ENCODE data around the gene SNCA. TPM values are rescaled to one million over a fixed set of nuclear protein-coding genes. Genes with fewer than 3 reads are reported as not detected.
A peak's percentile ranks its signal among the peaks of the same experiment; 100 is the strongest.

Gene SNCA
- polyA plus RNA-seq, 4 donors: 0.89 to 12.7 (median 3.1) TPM

DNA sequence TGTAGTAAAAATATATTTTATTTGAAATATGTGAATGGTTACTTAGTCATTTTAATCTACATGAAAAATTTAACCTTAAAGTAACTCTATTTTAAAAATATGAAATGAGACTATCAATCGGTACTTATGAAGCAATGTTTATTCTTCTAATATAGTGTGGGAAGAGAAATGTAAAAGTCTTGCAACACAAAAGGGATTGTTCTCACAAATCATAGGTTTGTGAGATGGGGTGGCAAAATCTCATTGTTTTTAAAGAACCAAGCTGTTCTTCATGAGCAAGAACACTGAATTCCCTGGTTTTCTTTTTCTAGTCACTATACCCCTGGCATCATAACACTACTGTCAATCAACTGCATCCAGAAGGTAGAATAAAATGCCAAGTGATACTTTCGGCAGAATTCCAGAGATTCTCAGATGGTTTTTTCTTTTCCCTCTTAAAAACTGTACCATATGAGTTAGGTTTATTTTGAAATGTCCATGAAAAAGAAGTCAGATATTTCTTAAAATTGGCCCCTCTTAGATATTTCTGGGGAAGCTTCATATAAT, 52.2 kb downstream of the SNCA start:
- Histone ChIP-seq H3K27me3 (ENCODE audit: control insufficient read depth in 3 of 3, insufficient read depth in 3 of 3, low read length in 3 of 3) (no peaks in the 10 kb centered on the region), H3K4me1 (ENCODE audit: control insufficient read depth in 3 of 3, insufficient read depth in 2 of 3, low read depth in 1 of 3, low read length in 2 of 3) (no peaks in the 10 kb centered on the region), H3K9me3 (ENCODE audit: control insufficient read depth in 2 of 2, insufficient read depth in 1 of 2, low read depth in 1 of 2, low read length in 1 of 2) (peaks cover 0 to 1% of the 10 kb centered on the region in 2 donors), H3K4me3 (ENCODE audit: low read depth in 1 of 3, low read length in 3 of 3) (no peak overlapping the region), H3K36me3 (ENCODE audit: control insufficient read depth in 3 of 3, insufficient read depth in 2 of 3, low read depth in 1 of 3, low read length in 3 of 3) (no peaks in the 10 kb centered on the region), H3K27ac (ENCODE audit: low read depth in 1 of 3, low read length in 2 of 3) (no peak overlapping the region)
- FAIRE-seq (no peak), DNase-seq (no peak)
- WGBS, 3 donors: 86 to 94% (median 93%) methylated on average over 2 of the region's 2 CpGs

- 51 to 71% (median 58%) methylated on average over 2 of the region's 2 CpGs for WGBS, 3 donors
- no peaks in the 10 kb centered on the region for H3K36me3 ChIP-seq (ENCODE audit: control insufficient read depth in 3 of 3, insufficient read depth in 2 of 3, low read depth in 1 of 3, low read length in 3 of 3)
- H3K27me3 ChIP-seq (ENCODE audit: control insufficient read depth in 3 of 3, insufficient read depth in 3 of 3, low read length in 3 of 3): no peaks in the 10 kb centered on the region
- no peaks in the 10 kb centered on the region for H3K4me1 ChIP-seq (ENCODE audit: control insufficient read depth in 3 of 3, insufficient read depth in 2 of 3, low read depth in 1 of 3, low read length in 2 of 3)
- FAIRE-seq (no peak), DNase-seq (no peak)
- no peak overlapping the region for H3K4me3 ChIP-seq (ENCODE audit: low read depth in 1 of 3, low read length in 3 of 3)
- H3K27ac ChIP-seq (ENCODE audit: low read depth in 1 of 3, low read length in 2 of 3): no peak overlapping the region
- H3K9me3 ChIP-seq (ENCODE audit: control insufficient read depth in 2 of 2, insufficient read depth in 1 of 2, low read depth in 1 of 2, low read length in 1 of 2): peaks cover 0 to 2% of the 10 kb centered on the region in 2 donors
Measured at GRCh38 chr4:89781321-89781720, 55.6 kb downstream of the SNCA start.

- Histone ChIP-seq H3K27me3 (ENCODE audit: control insufficient read depth in 3 of 3, insufficient read depth in 3 of 3, low read length in 3 of 3) (no peaks in the 10 kb centered on the region), H3K27ac (ENCODE audit: low read depth in 1 of 3, low read length in 2 of 3) (no peak overlapping the region), H3K36me3 (ENCODE audit: control insufficient read depth in 3 of 3, insufficient read depth in 2 of 3, low read depth in 1 of 3, low read length in 3 of 3) (no peaks in the 10 kb centered on the region), H3K4me3 (ENCODE audit: low read depth in 1 of 3, low read length in 3 of 3) (no peak overlapping the region), H3K4me1 (ENCODE audit: control insufficient read depth in 3 of 3, insufficient read depth in 2 of 3, low read depth in 1 of 3, low read length in 2 of 3) (no peaks in the 10 kb centered on the region), H3K9me3 (ENCODE audit: control insufficient read depth in 2 of 2, insufficient read depth in 1 of 2, low read depth in 1 of 2, low read length in 1 of 2) (peaks cover 0 to 7% of the 10 kb centered on the region in 2 donors)
- WGBS, 3 donors: 78 to 85% (median 83%) methylated on average over 2 of the region's 2 CpGs
- DNase-seq (no peak), FAIRE-seq (no peak)
Measured at GRCh38 chr4:89773805-89774204, 63.2 kb downstream of the SNCA start.

GRCh38 chr4:89769856-89770255, 67.1 kb downstream of the SNCA start:
- no peaks in the 10 kb centered on the region for H3K36me3 ChIP-seq (ENCODE audit: control insufficient read depth in 3 of 3, insufficient read depth in 2 of 3, low read depth in 1 of 3, low read length in 3 of 3)
- 88 to 96% (median 90%) methylated on average over 3 of the region's 3 CpGs for WGBS, 3 donors
- H3K4me3 ChIP-seq (ENCODE audit: low read depth in 1 of 3, low read length in 3 of 3): no peak overlapping the region
- DNase-seq (no peak), FAIRE-seq (no peak)
- no peaks in the 10 kb centered on the region for H3K9me3 ChIP-seq (ENCODE audit: control insufficient read depth in 2 of 2, insufficient read depth in 1 of 2, low read depth in 1 of 2, low read length in 1 of 2)
- no peaks in the 10 kb centered on the region for H3K4me1 ChIP-seq (ENCODE audit: control insufficient read depth in 3 of 3, insufficient read depth in 2 of 3, low read depth in 1 of 3, low read length in 2 of 3)
- H3K27me3 ChIP-seq (ENCODE audit: control insufficient read depth in 3 of 3, insufficient read depth in 3 of 3, low read length in 3 of 3): no peaks in the 10 kb centered on the region
- no peak overlapping the region for H3K27ac ChIP-seq (ENCODE audit: low read depth in 1 of 3, low read length in 2 of 3)

DNA sequence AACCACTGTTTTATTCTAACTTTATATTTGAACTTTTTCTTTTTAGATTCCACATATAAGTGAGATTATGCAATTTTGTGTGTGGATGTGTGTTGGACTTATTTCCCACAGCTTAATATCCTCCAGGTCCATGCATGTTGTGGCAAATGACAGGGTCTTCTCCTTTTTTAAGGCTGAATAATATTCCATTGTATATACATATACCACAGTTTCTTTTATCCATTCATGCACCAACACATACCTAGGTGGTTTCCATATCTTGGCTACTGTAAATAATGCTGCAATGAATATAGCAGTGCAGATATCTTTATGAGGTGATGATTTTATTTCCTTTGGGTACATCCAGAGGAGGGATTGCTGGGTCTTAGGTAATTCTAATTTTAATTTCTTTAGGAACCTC, 69.0 kb downstream of the SNCA start:
- Histone ChIP-seq H3K27ac (ENCODE audit: low read depth in 1 of 3, low read length in 2 of 3) (no peak overlapping the region), H3K36me3 (ENCODE audit: control insufficient read depth in 3 of 3, insufficient read depth in 2 of 3, low read depth in 1 of 3, low read length in 3 of 3) (no peaks in the 10 kb centered on the region), H3K9me3 (ENCODE audit: control insufficient read depth in 2 of 2, insufficient read depth in 1 of 2, low read depth in 1 of 2, low read length in 1 of 2) (no peaks in the 10 kb centered on the region), H3K4me1 (ENCODE audit: control insufficient read depth in 3 of 3, insufficient read depth in 2 of 3, low read depth in 1 of 3, low read length in 2 of 3) (no peaks in the 10 kb centered on the region), H3K4me3 (ENCODE audit: low read depth in 1 of 3, low read length in 3 of 3) (no peak overlapping the region), H3K27me3 (ENCODE audit: control insufficient read depth in 3 of 3, insufficient read depth in 3 of 3, low read length in 3 of 3) (no peaks in the 10 kb centered on the region)
- FAIRE-seq (no peak), DNase-seq (no peak)

DNA sequence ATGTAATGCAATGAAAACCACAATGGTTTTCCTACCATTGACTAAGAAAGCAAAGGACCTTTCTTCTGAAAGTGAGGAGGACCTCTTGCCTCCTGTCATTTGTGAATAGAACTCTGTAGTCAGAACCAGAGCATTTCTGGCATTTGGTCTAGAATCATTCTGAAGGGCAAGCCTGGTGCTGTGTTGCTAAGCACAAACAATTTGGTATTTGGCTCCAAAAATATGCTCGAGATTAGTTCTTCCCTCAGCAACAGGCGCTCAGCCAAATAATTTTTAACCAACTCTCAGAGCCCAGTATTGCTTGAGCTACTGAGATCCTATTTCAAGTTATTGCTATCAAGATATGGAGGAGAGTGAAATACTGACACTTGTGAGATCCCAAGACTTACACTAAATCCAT, 71.0 kb downstream of the SNCA start:
- H3K9me3 ChIP-seq (ENCODE audit: control insufficient read depth in 2 of 2, insufficient read depth in 1 of 2, low read depth in 1 of 2, low read length in 1 of 2): no peaks in the 10 kb centered on the region
- no peaks in the 10 kb centered on the region for H3K27me3 ChIP-seq (ENCODE audit: control insufficient read depth in 3 of 3, insufficient read depth in 3 of 3, low read length in 3 of 3)
- no peak for DNase-seq
- H3K27ac ChIP-seq (ENCODE audit: low read depth in 1 of 3, low read length in 2 of 3): no peak overlapping the region
- WGBS, 3 donors: 39 to 45% (median 43%) methylated on average over 2 of the region's 2 CpGs
- FAIRE-seq: no peak
- no peak overlapping the region for H3K4me3 ChIP-seq (ENCODE audit: low read depth in 1 of 3, low read length in 3 of 3)
- H3K36me3 ChIP-seq (ENCODE audit: control insufficient read depth in 3 of 3, insufficient read depth in 2 of 3, low read depth in 1 of 3, low read length in 3 of 3): no peaks in the 10 kb centered on the region
- no peaks in the 10 kb centered on the region for H3K4me1 ChIP-seq (ENCODE audit: control insufficient read depth in 3 of 3, insufficient read depth in 2 of 3, low read depth in 1 of 3, low read length in 2 of 3)

DNA sequence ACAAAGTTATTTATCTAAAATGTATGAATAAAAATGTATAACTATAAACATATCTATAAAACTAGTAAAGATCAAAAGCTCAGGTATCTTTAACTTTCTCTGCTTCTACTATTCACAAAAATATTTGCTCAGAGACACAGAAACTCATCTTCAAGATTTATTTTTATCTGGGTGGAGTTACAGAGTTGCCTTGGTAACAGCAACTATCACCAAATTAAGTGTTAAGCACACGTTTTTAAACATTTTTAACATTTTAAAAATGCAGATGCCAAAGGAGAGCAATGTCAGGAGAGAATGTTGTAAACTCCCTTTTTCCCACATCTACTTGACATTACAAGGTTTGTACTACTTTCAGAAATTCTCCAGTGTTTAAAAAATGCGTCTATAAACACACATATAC, 71.4 kb downstream of the SNCA start:
- peak overlapping the region in 1 of 3 donors; percentile 15 for H3K27ac ChIP-seq (ENCODE audit: low read depth in 1 of 3, low read length in 2 of 3)
- no peak overlapping the region for H3K4me3 ChIP-seq (ENCODE audit: low read depth in 1 of 3, low read length in 3 of 3)
- no peaks in the 10 kb centered on the region for H3K27me3 ChIP-seq (ENCODE audit: control insufficient read depth in 3 of 3, insufficient read depth in 3 of 3, low read length in 3 of 3)
- FAIRE-seq (no peak), DNase-seq (no peak)
- H3K9me3 ChIP-seq (ENCODE audit: control insufficient read depth in 2 of 2, insufficient read depth in 1 of 2, low read depth in 1 of 2, low read length in 1 of 2): no peaks in the 10 kb centered on the region
- no peaks in the 10 kb centered on the region for H3K4me1 ChIP-seq (ENCODE audit: control insufficient read depth in 3 of 3, insufficient read depth in 2 of 3, low read depth in 1 of 3, low read length in 2 of 3)
- 31 to 43% (median 41%) methylated on average over 2 of the region's 2 CpGs for WGBS, 3 donors
- no peaks in the 10 kb centered on the region for H3K36me3 ChIP-seq (ENCODE audit: control insufficient read depth in 3 of 3, insufficient read depth in 2 of 3, low read depth in 1 of 3, low read length in 3 of 3)

DNA sequence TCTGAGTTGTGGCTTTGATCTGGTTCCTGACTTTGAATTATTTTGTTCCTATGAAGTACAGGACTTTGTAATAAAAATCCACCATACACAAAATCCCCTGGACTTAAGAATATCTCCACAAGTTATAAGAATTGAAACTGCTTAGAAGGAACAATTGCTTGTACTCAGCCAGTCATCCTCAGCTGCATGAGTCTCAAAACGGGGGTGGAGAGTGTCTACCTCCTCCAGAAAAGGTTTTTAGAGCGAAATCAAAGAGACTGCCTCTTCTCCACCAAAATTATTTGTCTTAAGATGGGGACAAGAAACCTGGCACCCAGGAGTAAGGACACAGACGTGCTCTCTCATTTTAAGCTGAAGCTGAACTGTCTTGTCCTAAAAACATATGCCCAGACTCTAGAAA, 74.7 kb downstream of the SNCA start:
- FAIRE-seq (no peak), DNase-seq (no peak)
- Histone ChIP-seq H3K27me3 (ENCODE audit: control insufficient read depth in 3 of 3, insufficient read depth in 3 of 3, low read length in 3 of 3) (no peaks in the 10 kb centered on the region), H3K9me3 (ENCODE audit: control insufficient read depth in 2 of 2, insufficient read depth in 1 of 2, low read depth in 1 of 2, low read length in 1 of 2) (no peaks in the 10 kb centered on the region), H3K4me3 (ENCODE audit: low read depth in 1 of 3, low read length in 3 of 3) (no peak overlapping the region), H3K27ac (ENCODE audit: low read depth in 1 of 3, low read length in 2 of 3) (no peak overlapping the region), H3K36me3 (ENCODE audit: control insufficient read depth in 3 of 3, insufficient read depth in 2 of 3, low read depth in 1 of 3, low read length in 3 of 3) (no peaks in the 10 kb centered on the region), H3K4me1 (ENCODE audit: control insufficient read depth in 3 of 3, insufficient read depth in 2 of 3, low read depth in 1 of 3, low read length in 2 of 3) (no peaks in the 10 kb centered on the region)
- 69 to 82% (median 74%) methylated on average over 3 of the region's 3 CpGs for WGBS, 3 donors

DNA sequence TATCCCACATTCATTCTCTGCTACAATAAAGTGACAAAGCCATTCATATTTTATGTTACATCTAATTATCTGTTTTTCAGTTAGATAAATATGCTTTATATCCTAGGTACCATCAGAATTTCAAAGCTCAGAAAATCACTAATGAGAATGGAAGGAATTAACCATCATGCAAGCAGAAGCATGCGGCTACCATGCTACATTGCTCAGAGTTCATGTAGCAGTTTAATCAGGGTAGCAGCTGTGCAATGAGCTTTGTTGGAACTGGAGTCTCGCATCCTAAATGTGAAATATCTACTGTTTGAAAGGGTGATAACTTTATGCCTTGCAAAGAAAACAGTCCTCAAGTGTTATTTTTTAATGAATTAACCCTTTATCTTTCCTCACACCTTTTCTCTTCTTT, 77.5 kb downstream of the SNCA start:
- Histone ChIP-seq H3K27ac (ENCODE audit: low read depth in 1 of 3, low read length in 2 of 3) (no peak overlapping the region), H3K4me1 (ENCODE audit: control insufficient read depth in 3 of 3, insufficient read depth in 2 of 3, low read depth in 1 of 3, low read length in 2 of 3) (no peaks in the 10 kb centered on the region), H3K36me3 (ENCODE audit: control insufficient read depth in 3 of 3, insufficient read depth in 2 of 3, low read depth in 1 of 3, low read length in 3 of 3) (no peaks in the 10 kb centered on the region), H3K27me3 (ENCODE audit: control insufficient read depth in 3 of 3, insufficient read depth in 3 of 3, low read length in 3 of 3) (no peaks in the 10 kb centered on the region), H3K4me3 (ENCODE audit: low read depth in 1 of 3, low read length in 3 of 3) (no peak overlapping the region), H3K9me3 (ENCODE audit: control insufficient read depth in 2 of 2, insufficient read depth in 1 of 2, low read depth in 1 of 2, low read length in 1 of 2) (no peaks in the 10 kb centered on the region)
- FAIRE-seq (no peak), DNase-seq (no peak)
- WGBS, 3 donors: 90 to 96% (median 93%) methylated on average over 2 of the region's 2 CpGs
